IPS-NIHi7 (cell line): ENCODE results near the gene RMC1.
"Not testable (repeated sequence)": the region's sequence is repeated elsewhere in the genome, so short reads cannot be mapped to it uniquely, and the experiment has no call there.

Experiments used
- DNase-seq: peaks from one replicate; pipeline ENCODE4 v3.0.0; 2012; ENCODE audit warnings: mixed read lengths; ENCODE audit errors: extremely low spot score

Gene RMC1

DNA sequence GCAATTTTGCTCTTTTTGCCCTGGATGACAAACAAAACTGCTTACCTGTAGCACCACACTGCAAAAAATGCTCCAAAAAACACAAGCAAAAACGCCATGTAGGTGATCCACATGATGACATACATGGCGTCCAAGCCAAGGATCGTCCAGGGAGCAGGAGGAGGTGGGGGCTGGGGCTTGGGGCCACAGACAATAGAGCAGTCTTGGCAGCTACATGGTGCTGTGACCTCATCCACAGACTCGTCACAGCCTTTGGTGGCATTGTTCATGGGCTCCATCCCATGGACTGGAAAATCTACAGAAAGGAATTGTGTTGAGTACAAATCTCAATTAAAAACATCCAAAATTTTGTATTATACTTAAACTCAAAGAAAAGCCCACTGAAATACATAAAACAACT lies 56.9 kb downstream of the RMC1 start:
- no peak for DNase-seq

DNA sequence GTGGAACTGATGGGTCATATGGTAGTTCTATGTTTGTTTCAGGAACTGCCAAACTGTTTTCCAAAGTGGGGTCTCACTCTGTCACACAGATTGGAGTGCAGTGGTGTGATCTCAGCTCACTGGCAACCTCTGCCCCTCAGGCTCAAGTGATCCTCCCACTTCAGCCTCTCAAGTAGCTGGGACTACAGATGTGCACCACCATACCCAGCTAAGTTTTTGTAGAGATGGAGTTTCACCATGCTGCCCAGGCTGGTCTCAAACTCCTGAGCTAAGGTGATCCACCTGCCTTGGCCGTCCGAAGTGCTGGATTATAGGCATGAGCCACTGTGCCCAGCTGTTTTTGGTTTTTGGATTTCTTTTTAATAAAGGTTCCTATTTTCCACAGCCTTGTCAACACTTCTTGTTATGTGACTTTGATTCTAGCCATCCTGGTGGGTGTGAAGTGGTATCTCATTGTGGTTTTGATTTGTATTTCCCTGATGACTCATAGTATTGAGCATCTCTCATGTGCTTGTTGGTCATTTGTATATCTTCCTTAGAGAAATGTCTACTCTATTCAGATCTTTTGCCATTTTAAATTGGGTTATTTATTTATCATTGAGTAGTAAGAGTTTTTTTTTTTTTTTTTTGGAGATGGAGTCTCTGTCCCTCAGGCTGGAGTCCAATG lies 60.2 kb downstream of the RMC1 start:
- DNase-seq = no peak

DNA sequence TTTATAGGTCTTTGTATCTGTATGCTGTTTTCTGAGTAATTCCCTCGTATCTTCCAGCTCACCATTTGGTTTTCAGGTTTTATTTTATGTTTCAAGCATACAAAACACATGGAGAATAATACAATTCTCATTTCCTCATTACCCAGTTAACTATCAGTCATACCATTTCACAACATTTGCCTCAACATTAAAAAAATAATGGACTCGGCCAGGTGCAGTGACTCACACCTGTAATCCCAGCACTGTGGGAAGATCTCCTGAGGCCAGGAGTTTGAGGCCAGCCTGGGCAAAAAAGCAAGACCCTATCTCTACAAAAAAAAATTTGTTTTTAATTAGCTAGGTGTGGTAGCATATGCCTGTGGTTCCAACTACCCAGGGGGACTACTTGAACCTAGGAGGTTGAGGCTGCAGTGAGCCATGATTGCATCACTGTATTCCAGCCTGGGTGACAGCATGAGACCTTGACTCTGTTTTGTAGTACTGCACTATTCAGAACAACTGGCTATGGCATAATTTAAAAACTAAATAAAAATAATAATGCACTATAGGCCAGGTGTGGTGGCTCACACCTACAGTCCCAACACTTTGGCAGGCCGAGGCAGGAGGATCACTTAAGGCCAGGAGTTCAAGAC lies 62.7 kb downstream of the RMC1 start:
- no peak for DNase-seq

DNA sequence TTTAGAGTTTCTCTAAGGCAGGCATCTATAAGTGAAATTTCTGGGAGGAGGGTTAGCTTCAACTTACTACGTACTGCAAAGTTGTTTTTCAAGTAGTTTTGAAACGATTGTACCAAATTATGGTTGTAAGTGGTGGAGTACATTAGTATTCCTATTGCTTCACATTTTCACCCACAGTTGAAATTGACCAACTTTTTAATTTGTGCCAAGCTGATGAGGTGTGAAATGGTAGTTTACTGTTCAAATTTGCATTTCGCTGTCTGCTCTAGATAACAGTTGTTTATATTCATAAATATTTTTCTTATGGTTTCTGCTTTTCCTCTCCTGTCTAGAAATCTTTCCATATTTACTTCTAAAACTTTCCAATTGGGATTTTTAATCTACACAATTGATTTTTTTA lies 64.4 kb downstream of the RMC1 start:
- no peak for DNase-seq

- no peak for DNase-seq
Measured at GRCh38 chr18:23568281-23569138, 65.2 kb downstream of the RMC1 start.

GRCh38 chr18:23569299-23570063 lies 66.2 kb downstream of the RMC1 start:
- no peak for DNase-seq

DNA sequence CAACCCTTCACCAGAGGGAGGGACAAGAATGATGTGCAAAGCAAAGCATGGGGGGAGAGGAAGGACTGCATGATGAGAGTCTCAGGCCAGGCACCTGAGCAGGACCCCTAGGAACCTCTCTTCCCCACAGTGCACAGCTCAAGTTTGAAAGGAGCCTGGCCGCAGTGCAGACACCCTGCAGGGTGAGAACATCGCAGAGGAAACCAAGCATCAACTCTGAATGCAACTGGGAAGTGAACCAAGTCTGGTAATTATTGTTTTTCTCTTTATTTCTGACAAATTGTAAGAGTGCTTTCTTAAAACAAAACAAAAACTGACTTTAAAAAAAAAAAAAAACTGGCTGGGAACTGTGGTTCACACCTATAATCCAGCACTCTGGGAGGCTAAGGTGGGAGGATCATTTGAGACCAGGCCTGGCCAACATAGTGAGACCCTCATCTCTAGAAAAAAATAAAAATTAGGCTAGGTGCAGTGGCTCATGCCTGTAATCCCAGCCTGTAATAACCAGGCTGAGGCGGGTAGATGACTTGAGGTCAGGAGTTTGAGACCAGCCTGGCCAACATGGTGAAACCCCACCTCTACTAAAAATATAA lies 67.7 kb downstream of the RMC1 start:
- DNase-seq = no peak

GRCh38 chr18:23572012-23572411 lies 68.7 kb downstream of the RMC1 start:
- DNase-seq = no peak

DNA sequence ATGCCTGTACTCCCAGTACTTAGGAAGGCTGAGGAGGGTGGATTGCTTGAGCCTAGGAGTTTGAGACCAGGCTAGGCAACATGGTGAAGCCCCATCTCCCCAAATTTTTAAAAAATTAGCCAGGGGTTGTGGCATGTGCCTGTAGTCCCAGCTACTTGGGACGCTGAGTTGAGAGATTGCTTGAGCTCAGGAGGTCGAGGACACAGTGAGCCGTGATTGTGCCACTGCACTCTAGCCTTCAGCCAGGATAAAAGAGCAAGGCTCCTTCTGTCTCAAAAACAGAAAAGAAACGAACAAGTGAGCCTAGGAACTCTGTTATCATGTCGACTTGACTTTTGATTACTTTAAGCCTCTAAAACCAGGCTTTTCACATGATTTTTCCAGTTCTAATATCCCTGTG lies 69.3 kb downstream of the RMC1 start:
- DNase-seq = no peak

GRCh38 chr18:23573020-23573419 lies 69.7 kb downstream of the RMC1 start:
- no peak for DNase-seq

- peak; percentile 36 for DNase-seq
Measured at GRCh38 chr18:23573626-23574431, 70.5 kb downstream of the RMC1 start.

- DNase-seq = no peak
Measured at GRCh38 chr18:23574611-23575308, 71.4 kb downstream of the RMC1 start.

DNA sequence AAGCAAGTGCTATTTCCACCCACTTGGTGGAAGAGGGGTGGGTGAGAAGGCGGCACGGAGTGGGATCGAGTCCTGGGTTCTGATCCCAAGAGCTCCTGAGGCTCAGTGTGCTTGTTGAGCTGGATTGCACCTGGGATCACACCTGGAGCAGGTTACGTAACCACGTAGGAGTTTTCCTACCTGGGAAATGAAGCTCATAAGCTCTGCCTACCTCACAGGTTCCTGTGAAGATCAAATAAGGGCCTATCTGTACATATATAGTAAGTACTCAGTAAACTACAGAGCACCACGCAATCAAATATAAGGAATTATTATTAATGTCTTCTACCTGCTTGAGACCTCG lies 72.0 kb downstream of the RMC1 start:
- no peak for DNase-seq

DNA sequence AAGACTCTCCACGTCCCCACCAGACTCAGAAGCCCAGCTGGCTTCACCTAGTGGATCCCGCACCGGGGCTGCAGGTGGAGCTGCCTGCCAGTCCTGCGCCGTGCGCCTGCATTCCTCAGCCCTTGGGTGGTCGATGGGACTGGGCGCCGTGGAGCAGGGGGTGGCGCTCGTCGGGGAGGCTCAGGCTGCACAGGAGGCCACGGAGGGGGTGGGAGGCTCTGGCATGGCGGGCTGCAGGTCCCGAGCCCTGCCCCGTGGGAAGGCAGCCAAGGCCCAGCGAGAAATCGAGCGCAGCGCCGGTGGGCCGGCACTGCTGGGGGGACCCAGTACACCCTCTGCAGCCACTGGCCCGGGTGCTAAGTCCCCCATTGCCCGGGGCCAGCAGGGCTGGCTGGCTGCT lies 74.2 kb downstream of the RMC1 start:
- DNase-seq = not testable (repeated sequence)

- DNase-seq = no peak
Measured at GRCh38 chr18:23578067-23578701, 74.9 kb downstream of the RMC1 start.

GRCh38 chr18:23578891-23579653 lies 75.8 kb downstream of the RMC1 start:
- DNase-seq = no peak

- DNase-seq = no peak
Measured at GRCh38 chr18:23580677-23581367, 77.5 kb downstream of the RMC1 start.
